SJSA1 (cell line): Measurements from ENCODE around the gene CLPTM1L. TPM values are rescaled to one million over a fixed set of nuclear protein-coding genes. Genes with fewer than 3 reads are reported as not detected.
"Not testable (repeated sequence)": the region's sequence is repeated elsewhere in the genome, so short reads cannot be mapped to it uniquely, and the experiment has no call there.

Experiments used
- DNase-seq, 2 experiments: peaks; one replicate each; pipeline ENCODE4 v3.0.0-alpha.2; 2015 to 2020; ENCODE audit warnings: low spot score in 2 of 2, low read depth in 1 of 2
- H3K27ac ChIP-seq: fragments of 250-450 bp; sonication (Bioruptor Pico); 2 replicates; pipeline ENCODE4 v1.5.1; 2020; ENCODE audit warnings: mild to moderate bottlenecking, moderate library complexity
- H3K27me3 ChIP-seq: fragments of 250-450 bp; sonication (Bioruptor Pico); replicated peaks from 2 replicates; pipeline ENCODE4 v1.5.1; 2020; ENCODE audit warnings: mild to moderate bottlenecking, moderate library complexity
- H3K36me3 ChIP-seq: fragments of 250-450 bp; sonication (Bioruptor Pico); 2 replicates; pipeline ENCODE4 v1.5.1; 2020; ENCODE audit warnings: mild to moderate bottlenecking
- H3K4me1 ChIP-seq: fragments of 250-450 bp; sonication (Bioruptor Pico); replicated peaks from 2 replicates; pipeline ENCODE4 v1.6.1; 2021; ENCODE audit warnings: mild to moderate bottlenecking
- H3K4me3 ChIP-seq: fragments of 250-450 bp; sonication (Bioruptor Pico); 2 replicates; pipeline ENCODE4 v1.5.1; 2020; ENCODE audit warnings: mild to moderate bottlenecking
- H3K9me3 ChIP-seq: fragments of 250-450 bp; sonication (Bioruptor Pico); replicated peaks from 2 replicates; pipeline ENCODE4 v1.5.1; 2020; ENCODE audit warnings: mild to moderate bottlenecking
- total RNA-seq: library from RNA; depleted of rRNA; stranded (reverse); fragments of >200 nt; shearing (Covaris generic); gene quantifications from 2 replicates; pipeline ENCODE4 v1.2.3, GENCODE V29; 2014

Gene CLPTM1L
- total RNA-seq, 1 experiment from 2014 or later, result 241 TPM

GRCh38 chr5:1337489-1338195 lies 7.3 kb downstream of the CLPTM1L start:
- no peaks in the 10 kb centered on the region for H3K4me1 ChIP-seq
- H3K36me3 ChIP-seq, result peaks cover 82% of the 10 kb centered on the region
- no peaks in the 10 kb centered on the region for H3K27me3 ChIP-seq
- no peak for DNase-seq
- no peak overlapping the region for H3K4me3 ChIP-seq
- H3K27ac ChIP-seq, result no peak overlapping the region
- H3K9me3 ChIP-seq, result no peaks in the 10 kb centered on the region

DNA sequence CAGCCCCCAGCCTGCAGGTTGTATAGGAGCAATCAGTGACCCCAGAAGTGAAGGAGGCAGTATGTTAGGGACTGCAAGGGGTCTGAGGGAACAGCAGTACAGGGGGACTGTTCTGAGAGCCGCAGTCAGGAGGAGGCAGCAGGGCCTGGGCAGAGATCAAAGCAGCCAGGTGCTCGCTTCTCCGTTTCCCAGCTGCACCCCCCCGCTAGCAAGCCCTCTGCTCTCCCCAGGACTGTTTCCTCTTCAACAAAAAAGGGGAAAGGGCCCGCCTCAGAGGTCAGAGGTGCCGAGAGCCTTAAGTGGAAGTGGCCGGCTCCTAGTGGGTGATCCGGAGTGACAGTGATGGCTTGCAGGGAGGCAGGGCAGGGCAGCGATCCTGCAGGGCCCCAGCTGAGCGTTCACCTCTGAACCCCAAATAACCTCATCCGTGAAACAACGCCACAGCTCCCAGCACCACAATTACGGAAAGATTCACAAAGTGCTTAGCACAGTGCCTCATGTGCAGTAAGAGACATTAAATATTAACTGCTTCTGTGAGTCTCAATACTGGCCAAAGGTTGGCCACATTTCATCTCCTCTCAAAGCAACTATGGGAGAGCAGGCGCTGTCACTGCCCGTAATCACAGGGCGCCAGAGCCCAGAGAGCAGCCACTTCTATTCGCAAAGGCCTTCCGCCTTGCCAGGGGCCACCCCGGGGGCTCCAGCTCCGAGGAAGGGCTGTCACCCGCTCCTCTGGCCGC lies 8.0 kb downstream of the CLPTM1L start:
- no peaks in the 10 kb centered on the region for H3K27me3 ChIP-seq
- H3K36me3 ChIP-seq, result peaks cover 82% of the 10 kb centered on the region

GRCh38 chr5:1336106-1336561 lies 8.8 kb downstream of the CLPTM1L start:
- H3K27ac ChIP-seq, result no peak overlapping the region
- DNase-seq, result no peak
- H3K4me3 ChIP-seq, result no peak overlapping the region
- no peaks in the 10 kb centered on the region for H3K27me3 ChIP-seq
- peaks cover 82% of the 10 kb centered on the region for H3K36me3 ChIP-seq
- H3K4me1 ChIP-seq, result no peaks in the 10 kb centered on the region
- no peaks in the 10 kb centered on the region; the same call in 1 of the 2 replicates for H3K9me3 ChIP-seq

More for the DNA sequence above, 8.0 kb downstream of the CLPTM1L start:
- no peaks in the 10 kb centered on the region for H3K4me1 ChIP-seq
- H3K4me3 ChIP-seq, result no peak overlapping the region
- DNase-seq, result no peak
- no peaks in the 10 kb centered on the region for H3K9me3 ChIP-seq
- H3K27ac ChIP-seq, result no peak overlapping the region

- Histone ChIP-seq H3K4me3 (no peak overlapping the region), H3K27me3 (no peaks in the 10 kb centered on the region), H3K36me3 (peaks cover 82% of the 10 kb centered on the region), H3K27ac (no peak overlapping the region), H3K4me1 (no peaks in the 10 kb centered on the region), H3K9me3 (no peaks in the 10 kb centered on the region; the same call in 1 of the 2 replicates)
- no peak for DNase-seq
These were observed 9.3 kb downstream of the CLPTM1L start for GRCh38 chr5:1335540-1336095.

DNA sequence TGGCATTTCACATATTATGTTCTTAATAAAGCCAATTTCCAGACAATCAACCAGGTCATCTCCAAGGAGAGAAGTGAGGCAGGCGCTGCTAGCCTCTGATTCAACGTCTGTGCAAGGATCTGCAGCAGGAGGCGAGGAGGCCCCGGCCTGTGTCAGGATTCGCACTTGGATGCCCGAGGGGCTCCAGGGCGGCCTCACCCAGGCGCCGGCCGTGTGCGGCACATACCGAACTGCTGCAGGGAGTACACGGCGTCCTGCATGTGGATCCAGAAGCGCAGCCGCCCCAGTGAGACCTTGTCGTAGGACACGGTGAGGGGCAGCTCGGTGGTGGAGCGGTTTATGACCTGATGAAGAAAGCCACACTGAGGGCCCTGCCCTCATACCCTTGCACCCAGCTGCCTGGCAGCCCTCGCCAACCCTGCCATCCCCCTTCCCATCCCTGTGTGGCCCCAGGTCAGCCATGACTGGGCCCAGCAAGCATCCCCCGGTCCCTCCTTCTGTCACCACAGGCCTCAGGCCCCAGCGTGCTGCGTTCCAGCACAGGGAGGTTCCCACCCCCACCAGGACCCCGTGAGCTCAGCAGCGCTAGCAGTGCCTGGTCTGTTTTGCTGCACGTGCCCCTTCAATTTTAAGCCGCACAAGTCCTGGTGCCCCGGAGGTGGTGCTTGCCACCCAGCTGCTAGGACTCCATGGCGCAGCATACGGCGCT lies 9.9 kb downstream of the CLPTM1L start:
- Histone ChIP-seq H3K27ac (no peak overlapping the region), H3K4me1 (no peaks in the 10 kb centered on the region), H3K9me3 (no peaks in the 10 kb centered on the region; the same call in 1 of the 2 replicates), H3K27me3 (no peaks in the 10 kb centered on the region), H3K4me3 (no peak overlapping the region), H3K36me3 (peaks cover 82% of the 10 kb centered on the region)
- DNase-seq, result no peak

DNA sequence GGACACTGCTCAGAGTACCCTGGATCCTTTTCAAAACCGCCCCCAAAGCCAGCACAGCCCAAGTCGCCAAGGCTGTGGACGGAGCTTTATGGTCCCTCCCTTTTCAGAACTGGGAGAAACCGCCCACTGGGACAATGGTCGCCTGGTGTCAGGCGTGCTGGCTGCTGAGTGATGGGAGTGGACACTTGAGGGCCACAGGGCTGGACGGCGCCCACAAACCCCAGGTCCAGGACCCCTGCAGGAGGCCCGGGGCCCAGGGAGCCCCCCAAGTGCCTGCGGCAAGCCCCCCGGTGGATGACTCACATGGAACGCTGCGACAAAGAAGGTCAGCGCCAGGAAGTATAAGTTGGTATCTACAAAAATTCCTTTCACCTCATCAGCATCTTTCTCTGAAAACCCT lies 10.9 kb downstream of the CLPTM1L start:
- H3K4me1 ChIP-seq, result peaks cover 2% of the 10 kb centered on the region; the same call in 1 of the 2 replicates
- H3K36me3 ChIP-seq, result peaks cover 83% of the 10 kb centered on the region
- H3K27me3 ChIP-seq, result no peaks in the 10 kb centered on the region
- H3K9me3 ChIP-seq, result peaks cover 2% of the 10 kb centered on the region; the same call in 1 of the 2 replicates
- DNase-seq, result no peak
- H3K4me3 ChIP-seq, result no peak overlapping the region
- no peak overlapping the region for H3K27ac ChIP-seq

DNA sequence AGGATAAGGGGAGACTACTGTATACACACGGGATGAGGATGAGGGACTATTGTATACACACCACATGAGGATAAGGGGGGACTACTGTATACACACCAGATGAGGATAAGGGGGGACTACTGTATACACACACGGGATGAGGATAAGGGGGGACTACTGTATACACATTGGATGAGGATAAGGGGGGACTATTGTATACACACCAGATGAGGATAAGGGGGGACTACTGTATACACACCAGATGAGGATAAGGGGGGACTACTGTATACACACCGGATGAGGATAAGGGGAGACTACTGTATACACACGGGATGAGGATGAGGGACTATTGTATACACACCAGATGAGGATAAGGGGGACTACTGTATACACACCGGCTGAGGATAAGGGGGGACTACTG lies 11.6 kb downstream of the CLPTM1L start:
- H3K4me1 ChIP-seq, DNase-seq: not testable (repeated sequence)
- peaks cover 79% of the 10 kb centered on the region for H3K36me3 ChIP-seq

DNA sequence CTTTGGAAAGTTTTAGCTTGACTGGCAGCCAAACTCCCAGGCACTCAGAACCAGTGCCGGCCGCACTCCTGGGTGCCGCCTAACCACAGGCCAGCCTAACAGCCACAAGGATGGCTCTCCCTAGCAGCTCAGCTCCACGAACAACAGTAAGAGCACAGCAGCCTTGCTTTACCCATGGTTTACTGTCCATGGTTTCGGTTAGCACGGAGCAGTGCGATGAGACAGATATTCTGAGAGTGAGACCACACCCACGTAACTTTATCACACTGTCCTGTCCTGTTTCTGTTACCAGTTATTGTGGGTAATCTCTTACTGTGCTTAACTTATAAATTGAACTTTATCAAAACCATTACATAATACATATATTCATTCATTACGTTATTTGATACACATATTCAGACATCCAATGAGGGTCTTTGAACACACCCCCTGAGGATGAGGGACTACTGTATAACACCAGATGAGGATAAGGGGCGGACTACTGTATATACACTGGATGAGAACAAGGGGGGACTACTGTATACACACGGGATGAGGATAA lies 12.4 kb downstream of the CLPTM1L start:
- peaks cover 3% of the 10 kb centered on the region; the same call in 1 of the 2 replicates for H3K9me3 ChIP-seq
- no peak overlapping the region for H3K27ac ChIP-seq
- no peak overlapping the region for H3K4me3 ChIP-seq
- DNase-seq, result no peak
- H3K36me3 ChIP-seq, result peaks cover 71% of the 10 kb centered on the region
- no peaks in the 10 kb centered on the region for H3K27me3 ChIP-seq
- peaks cover 3% of the 10 kb centered on the region; the same call in 1 of the 2 replicates for H3K4me1 ChIP-seq

More for the DNA sequence above, 11.6 kb downstream of the CLPTM1L start:
- H3K9me3 ChIP-seq, H3K27me3 ChIP-seq, H3K4me3 ChIP-seq, H3K27ac ChIP-seq: not testable (repeated sequence)

GRCh38 chr5:1331861-1332405 lies 13.0 kb downstream of the CLPTM1L start:
- DNase-seq, result no peak
- no peaks in the 10 kb centered on the region for H3K27me3 ChIP-seq
- H3K4me3 ChIP-seq, result no peak overlapping the region
- peaks cover 3% of the 10 kb centered on the region; the same call in 1 of the 2 replicates for H3K4me1 ChIP-seq
- H3K36me3 ChIP-seq, result peaks cover 65% of the 10 kb centered on the region
- peaks cover 3% of the 10 kb centered on the region; the same call in 1 of the 2 replicates for H3K9me3 ChIP-seq
- no peak overlapping the region for H3K27ac ChIP-seq

- no peak for DNase-seq
- Histone ChIP-seq H3K9me3 (peaks cover 3% of the 10 kb centered on the region; the same call in 1 of the 2 replicates), H3K27me3 (no peaks in the 10 kb centered on the region), H3K27ac (no peak overlapping the region), H3K4me3 (no peak overlapping the region), H3K4me1 (peaks cover 3% of the 10 kb centered on the region; the same call in 1 of the 2 replicates), H3K36me3 (peaks cover 57% of the 10 kb centered on the region)
These were observed 13.8 kb downstream of the CLPTM1L start for GRCh38 chr5:1330847-1331831.

GRCh38 chr5:1330146-1330846 lies 14.6 kb downstream of the CLPTM1L start:
- peaks cover 6% of the 10 kb centered on the region; the same call in 1 of the 2 replicates for H3K9me3 ChIP-seq
- peaks cover 57% of the 10 kb centered on the region for H3K36me3 ChIP-seq
- no peak overlapping the region for H3K27ac ChIP-seq
- H3K4me3 ChIP-seq, result no peak overlapping the region
- no peak for DNase-seq
- H3K27me3 ChIP-seq, result no peaks in the 10 kb centered on the region
- H3K4me1 ChIP-seq, result peaks cover 6% of the 10 kb centered on the region; the same call in 1 of the 2 replicates
